CD4-positive, alpha-beta T cell treated with Interleukin-15 for 4 hours (primary cell): ENCODE results near the gene CHCHD6.

ENCODE experiments used
- DNase-seq: peaks from one replicate; pipeline ENCODE4 v3.0.0-alpha.2; 2020; ENCODE audit warnings: low spot score

CHCHD6 gene

DNA sequence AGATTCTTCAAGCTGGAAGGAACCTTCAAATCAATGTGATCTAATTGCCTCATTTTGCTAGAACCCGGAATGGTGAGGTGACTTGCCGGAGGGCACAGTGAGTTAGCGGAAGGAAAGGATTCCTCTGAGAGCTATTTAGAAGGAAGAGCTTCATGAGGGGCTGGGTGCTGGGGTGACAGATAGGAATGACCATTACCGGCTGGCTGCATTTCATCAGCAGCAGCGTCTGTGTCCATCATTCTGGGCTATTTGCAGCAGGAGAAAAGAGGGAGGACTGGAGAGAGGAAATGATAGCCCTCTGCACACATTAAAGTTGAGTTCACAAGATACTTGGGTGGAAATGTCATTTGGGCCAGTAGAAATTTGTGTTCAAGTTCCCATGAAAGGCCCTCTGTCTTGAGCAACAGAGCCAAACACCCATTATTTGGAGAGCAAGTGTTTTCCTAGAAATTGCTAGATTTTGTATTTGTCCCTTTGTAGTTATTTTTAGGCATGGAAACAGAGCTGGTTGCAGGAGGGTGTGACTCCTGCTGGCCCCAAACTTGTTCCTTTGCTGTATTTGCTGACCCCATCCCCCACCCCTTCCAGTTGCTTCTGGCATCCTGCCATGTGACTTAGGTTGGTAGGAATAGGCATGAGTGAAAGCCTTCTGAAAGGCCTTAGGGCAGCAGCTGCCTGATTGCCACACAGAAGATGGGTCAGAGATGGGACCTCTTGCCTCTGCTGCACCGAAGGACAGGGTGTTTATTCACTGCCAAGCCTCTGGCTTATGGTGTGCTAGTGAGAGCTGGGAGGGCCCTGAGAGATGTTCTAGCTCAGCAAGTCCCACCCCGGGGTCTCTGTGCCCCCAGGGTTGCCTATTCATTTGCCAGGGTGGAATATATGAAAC, 191.4 kb downstream of the CHCHD6 start:
- DNase-seq: no peak

DNA sequence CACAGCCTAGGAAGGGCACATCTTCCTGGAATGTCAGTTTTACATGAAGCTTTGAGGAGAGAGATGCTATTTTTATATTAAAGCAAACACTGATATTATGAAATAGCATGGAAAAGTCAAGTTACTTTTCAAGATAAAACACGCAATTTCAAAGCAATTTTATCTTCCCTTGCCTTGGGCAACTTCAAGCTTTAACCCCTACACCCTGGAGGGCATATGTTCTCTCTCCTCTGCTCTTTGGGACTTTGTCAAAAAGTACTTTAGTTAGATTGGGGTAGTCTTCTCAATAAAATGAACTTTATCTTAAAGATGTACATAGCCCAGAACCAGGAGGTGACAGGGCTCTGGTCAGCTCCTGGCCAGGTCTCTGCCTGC, 192.0 kb downstream of the CHCHD6 start:
- DNase-seq: no peak

DNA sequence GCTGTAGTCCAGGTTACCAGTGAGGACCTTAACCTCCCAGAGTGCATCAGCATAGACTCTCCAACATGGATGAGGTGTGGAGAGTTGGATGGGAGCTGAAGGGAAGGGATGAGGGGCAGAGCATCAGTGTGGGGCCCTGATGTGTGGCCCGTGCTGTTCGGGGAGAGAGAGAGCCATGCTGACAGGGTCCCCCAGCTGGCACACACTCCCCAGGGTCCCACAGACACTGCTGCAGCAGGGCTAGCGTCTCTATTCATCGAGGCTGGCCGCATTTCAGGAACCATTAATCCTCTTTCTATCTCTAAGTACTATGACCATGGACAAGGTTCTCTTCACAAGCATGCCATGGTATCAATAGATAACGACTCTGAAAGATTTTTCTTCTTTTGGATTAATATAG, 192.9 kb downstream of the CHCHD6 start:
- DNase-seq: no peak

DNA sequence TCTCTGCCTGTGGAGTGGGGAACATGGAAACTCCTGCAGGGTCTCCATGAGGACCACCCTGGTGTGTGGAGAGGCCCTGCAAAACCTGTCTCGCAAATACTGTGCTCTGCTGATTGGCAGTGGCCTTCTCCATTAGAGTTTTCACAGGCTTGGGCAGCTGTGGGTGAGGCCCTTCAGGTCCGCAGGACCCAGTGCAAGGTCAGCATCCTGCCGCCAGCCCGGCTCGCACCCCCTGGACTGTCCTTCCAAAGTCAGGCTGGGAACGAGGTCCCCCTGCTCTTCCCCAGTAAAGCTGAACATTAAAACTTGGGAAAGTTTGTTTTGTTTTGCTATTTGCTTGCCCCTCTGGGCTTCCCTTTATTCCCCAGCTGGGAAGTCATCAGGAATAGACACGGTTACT, 193.9 kb downstream of the CHCHD6 start:
- DNase-seq: no peak

DNA sequence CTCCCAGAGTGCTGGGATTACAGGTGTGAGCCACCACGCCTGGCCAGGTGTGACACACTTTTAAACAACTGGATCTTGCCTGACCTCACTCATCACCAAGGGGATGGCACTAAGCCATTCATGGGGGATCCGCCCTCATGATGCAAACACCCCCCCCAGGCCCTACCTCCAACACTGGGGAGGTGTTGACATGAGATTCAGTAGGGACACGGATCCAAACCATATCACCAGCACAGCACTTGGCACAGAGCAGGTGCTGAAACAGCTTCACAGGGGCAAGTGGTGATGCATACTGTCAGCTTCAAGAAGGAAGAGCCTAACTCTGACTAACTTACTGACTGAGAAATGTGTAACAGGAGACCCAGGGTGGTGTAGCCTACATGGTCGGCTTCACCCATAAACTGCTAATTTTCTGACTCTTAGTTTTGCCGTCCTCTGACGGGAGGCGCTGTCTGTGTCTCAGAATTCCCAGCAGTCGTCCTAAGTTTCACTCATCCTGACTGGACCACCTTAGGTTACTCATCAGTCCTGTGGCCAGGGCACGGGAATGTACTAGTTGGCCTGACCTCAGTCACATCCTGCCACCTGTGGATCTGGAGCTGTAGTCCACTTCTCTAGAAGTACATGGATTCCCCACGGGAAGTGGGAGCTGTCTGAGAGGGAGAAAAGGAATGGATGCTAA, 197.0 kb downstream of the CHCHD6 start:
- no peak for DNase-seq

DNA sequence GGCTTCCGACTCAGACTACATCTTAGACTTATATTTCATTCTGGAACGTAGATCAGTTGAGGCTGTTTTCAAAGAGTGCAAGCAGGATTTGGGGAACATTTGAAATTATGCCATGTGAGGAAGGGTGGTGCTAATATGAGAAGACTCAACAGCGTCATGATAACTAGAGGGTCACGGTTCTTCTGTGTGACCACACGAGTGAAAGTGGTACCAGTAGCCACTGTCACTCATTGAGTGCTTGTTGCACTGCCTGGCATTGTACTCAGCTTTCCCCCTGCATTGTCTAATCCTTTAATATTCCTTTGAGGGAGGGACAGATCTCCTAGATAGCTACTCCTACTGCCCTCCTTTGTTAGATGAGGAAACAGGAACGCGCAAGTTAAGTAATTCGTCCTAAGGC, 197.6 kb downstream of the CHCHD6 start:
- no peak for DNase-seq

DNA sequence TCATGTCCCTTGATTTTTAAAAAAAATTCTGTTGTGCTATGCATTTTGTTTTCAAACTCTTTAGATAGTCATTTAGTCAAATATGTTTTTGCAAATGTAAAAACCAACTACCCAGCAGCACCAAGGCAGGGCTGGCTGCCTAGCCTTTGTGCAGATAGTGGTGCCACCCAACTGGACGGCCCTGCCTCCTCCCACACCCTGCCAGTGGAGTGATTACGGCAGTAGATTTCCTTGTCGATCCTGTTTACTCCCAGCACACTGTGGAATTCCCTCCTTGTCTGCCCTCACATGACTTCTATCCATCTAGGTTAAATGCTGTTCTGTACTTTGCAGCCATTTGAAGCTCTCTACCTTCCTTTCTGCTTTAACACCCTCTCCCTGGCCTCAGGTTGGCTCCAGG, 199.5 kb downstream of the CHCHD6 start:
- no peak for DNase-seq

DNA sequence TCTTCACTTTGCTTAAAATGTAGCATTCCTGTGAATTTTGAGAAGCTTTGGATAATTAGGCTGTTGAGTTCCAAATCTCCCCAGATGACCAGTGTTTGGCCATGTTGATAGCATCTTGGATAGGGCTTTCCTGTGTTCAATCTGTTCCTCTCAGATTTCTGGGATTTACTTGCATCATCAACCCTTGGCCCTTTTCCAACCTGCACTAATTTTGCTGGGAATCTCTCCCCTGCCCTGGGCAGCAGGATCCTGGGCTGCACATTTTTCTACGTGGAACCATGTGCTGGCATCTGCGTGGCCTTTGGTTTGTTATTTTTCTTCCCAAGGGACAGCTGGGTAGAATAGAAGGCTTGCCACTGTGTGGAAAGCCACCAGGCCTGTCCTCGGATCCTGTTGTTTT, 203.5 kb downstream of the CHCHD6 start:
- no peak for DNase-seq

DNA sequence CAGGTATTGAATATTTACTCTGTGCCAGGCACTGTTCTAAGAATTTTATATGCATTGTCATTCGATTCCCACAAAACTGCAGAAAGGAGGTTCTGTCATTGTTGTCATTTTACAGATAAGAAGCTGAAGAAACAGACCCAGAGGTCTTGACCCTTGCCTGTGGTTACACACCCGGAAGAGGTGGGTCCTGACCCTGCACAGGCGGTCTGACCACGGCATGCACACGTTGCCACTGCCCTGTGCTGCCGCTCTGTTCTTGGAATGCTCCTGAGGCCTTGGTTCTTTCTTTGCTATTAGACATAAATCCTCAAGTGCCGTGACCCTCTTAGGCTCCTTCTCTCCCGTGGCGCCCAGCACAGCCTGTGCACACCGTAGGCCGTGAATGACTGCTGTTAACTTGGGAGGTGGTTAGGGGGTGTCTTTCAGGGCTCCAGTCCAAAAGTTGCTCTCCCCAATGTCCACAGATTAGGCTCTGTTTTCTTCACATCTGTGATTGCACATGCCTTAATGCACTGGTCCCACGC, 204.8 kb downstream of the CHCHD6 start:
- no peak for DNase-seq

DNA sequence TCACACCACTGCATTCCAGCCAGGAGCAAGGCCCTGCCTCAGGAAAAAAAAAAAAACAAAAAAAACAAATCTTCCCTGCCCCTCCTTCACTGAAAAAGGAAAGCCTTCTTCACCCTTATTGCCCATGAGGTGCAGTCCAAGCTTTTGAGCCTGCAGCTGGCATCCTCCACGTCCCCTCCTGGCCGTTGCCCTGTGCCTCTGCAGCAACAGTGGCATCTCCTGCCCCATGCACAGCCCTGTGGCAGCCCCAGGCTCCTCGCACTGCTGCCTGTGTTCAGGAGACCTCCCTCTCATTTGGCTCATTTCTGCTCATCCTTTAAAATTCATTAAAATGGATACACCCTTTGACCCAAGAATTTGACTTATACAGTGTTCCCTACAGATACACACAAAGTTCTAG, 206.2 kb downstream of the CHCHD6 start:
- DNase-seq: no peak

DNA sequence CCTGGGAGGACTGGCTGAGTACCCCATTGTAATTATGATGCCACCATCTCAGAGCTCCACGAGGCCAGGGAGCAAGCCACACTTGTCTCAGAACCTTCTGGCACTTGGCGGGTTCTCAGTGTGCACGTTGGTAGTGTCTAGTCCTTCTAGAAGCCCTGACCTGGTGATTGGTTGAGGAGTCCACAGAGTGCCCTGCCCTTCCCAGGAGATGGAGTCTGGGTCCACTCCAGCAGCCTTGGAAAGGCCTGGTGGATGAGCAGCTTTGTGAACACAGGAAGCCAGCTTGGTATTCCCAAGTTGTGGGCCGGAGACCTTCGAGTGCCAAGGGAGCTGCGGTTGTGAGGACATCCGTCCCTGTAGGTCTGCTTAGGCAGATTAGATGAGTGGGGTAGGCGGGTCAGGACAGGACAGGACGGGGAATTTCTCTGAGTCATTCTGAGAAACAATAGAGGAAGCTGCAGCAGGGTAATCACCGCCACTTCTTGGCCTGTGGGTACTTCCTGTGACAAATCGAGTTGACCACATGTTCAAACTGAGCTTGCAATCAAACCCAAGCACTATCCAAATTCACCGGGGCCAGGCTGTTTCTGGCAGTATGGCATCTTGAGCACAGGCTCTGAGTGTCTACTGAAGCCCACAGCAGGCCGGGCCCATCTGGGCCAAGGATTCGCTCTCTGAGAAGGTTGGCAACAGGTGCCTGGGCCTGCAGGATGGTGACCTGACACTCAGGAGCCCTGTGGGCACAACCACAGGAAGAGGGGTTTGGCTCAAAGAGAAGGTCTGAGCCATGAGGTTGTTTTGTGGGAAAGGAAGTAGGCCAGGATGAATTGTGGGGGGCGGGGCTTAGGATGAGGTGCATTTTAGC, 207.4 kb downstream of the CHCHD6 start:
- peak; percentile 79 for DNase-seq

DNA sequence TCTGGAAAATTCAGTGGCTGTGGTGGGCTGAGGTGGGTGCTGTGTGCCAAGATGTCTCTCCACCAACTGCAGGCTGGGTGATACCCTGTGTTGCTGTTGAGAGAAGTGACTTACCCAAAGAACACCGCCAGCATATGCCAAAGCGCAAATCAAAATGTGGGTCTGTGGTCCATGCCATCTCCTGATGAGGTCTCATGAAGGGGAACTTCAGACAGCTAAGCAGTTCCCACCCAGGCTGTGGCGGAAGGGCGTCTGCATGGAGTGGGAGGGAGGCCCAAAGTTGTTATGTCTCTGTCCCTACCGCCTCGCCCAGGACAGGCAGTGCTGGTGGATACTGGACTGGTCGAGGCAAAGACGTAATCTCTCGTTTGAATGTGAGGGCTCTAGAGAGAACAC, 208.0 kb downstream of the CHCHD6 start:
- DNase-seq: no peak

DNA sequence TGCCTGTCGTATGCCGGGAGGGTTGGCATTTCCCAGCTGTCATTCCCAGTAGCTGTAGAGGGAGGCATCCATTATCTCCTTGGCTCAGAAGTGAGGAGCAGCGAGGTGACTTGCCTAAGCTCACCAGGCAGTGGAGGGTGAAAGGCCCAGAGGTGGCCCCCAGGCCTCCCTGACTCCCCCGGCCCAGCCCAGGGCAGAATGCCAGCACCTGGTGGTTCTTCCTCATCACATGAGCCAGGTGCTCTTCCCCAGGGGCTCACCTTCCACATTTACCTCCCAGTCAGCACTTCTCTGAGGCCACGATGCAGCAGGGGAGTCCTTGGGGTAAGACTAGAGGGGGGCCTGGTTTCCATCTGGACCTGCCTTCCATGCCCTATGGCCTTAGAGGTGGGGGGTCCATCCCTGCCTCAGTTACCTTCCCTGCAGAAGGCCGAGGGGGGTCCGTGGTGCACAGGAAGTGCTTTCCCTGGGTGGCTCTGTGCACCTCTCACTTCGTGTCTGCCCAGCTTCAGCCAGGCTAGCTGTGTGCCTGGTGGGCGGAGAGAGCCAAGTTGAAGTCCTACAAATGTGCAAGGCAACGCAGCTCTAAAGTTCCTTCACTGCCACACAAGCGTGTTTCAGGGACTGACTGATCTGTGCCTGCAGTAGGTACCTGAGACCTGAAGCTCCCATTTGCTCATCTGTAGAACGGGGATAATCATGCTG, 208.6 kb downstream of the CHCHD6 start:
- no peak for DNase-seq

DNA sequence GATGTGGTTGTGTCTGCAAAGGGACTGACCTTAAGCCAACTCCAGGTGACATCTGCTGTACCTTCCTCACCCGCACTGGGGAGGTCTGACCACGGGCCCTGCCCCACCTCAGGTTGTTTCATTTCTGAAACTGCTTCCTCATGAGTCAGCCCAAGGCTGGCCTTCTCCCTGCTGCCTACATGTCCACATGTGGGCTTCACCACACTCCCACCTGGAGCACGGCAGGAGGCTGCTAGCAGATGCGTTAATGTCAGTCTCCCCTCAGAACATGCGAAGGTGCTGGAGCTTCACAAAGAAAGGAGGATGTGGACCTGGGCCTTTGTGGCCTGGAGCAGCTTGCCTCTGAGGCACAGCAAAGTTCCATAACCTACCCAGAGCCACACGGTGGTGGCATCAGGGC, 209.5 kb downstream of the CHCHD6 start:
- DNase-seq: no peak

DNA sequence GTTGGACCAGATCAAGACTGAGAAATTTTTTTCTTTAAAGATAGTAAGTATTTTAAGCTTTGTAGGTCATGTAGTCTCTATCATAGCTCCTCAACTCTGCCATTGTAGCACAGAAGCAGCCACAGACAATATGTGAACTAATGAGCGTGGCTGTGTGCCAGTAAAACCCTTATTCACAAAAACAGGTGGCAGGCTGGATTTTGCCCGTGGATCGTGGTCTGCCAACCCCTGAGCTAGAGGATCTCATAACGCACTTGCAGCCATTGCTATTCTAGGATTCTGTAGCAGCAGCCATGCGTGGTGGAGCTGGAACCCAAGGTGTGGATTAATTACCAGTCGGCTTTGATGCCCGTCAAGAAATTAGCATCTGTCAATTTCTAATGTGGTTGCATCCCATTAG, 210.2 kb downstream of the CHCHD6 start:
- no peak for DNase-seq

DNA sequence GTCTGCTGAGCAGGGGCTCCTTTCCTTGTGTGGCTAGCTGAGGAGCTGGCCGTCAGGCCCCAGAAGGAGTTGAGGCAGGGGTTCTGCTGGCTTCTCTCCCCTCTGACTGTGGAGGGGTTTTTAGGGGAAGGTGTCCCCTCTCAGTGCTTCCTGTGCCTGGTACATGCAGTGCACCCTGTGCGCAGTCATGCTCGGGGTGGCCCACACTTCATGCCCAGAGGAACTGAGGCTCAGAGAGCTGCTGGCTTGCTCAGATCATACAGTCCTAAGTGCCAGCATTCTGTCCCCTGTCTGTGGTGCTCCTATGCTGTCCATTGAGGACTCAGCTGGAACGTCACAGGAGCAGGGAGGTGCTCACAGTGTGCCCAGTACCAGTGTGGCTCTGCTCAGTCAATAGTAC, 211.0 kb downstream of the CHCHD6 start:
- no peak for DNase-seq

DNA sequence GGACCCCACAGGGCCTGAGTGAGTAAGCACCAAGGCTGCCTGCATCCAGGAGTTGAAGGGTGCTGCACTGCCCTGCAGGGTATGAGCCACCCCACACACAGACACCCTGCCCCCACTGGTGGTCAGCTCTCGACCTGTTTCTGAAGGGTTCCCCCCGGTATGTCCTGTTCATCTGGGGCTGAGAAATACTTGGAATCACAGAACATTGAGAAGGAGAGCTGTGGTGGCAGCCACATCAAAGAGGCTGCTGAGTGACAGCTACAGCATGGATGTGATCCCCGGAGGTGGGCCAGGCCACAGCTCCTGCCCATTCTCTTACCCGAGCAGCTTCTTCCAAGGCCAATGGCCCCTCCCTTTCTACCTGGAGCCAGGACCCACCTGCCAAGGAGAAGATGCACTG, 212.5 kb downstream of the CHCHD6 start:
- DNase-seq: no peak

DNA sequence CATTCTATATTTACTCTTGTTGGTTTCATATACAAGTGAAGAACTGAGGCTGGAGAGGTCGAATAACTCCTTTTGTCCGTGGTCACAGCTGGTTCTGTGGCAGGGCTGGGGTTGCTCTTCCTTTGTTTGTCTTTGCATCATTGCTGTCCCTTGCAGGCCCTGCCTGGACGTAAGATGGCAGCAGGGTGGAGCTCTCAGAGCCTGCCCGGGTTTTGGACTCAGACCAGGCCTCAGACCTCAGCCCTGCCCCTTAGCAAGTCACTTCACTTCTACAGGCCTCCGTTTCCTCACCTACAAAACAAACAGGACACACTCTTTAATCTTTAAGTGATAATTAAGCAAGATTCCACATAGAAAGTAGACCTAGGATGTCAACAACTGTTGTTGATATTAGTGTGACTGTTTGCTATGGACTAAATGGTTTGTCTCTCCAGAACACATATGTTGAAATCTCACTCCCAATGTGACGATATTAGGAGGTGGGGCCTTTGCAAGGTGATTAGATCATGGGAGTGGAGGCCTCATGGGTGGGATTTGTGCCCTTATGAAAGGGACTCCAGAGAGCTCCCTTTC, 213.3 kb downstream of the CHCHD6 start:
- no peak for DNase-seq

DNA sequence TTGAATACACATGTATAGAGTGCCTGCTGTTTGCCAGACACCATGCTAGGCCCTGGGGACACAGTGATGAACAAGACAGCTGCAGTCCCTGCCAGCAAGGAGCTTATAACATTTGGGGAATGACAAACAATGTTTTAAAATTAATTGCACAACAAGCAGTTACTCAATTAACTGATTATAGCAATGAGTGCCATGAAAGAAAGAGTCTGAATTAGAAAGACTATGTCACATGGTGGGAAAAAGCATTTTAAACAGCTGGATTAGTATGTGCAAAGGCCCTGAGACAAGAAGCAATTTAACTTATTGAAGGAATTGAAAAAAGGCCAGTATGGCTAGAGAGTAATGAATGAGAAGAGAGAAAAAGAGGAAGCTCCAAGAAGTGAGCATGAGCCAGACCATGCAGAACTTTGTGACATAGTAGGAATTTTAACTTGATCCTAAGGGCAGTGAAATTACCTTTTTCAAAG, 214.3 kb downstream of the CHCHD6 start:
- DNase-seq: no peak

DNA sequence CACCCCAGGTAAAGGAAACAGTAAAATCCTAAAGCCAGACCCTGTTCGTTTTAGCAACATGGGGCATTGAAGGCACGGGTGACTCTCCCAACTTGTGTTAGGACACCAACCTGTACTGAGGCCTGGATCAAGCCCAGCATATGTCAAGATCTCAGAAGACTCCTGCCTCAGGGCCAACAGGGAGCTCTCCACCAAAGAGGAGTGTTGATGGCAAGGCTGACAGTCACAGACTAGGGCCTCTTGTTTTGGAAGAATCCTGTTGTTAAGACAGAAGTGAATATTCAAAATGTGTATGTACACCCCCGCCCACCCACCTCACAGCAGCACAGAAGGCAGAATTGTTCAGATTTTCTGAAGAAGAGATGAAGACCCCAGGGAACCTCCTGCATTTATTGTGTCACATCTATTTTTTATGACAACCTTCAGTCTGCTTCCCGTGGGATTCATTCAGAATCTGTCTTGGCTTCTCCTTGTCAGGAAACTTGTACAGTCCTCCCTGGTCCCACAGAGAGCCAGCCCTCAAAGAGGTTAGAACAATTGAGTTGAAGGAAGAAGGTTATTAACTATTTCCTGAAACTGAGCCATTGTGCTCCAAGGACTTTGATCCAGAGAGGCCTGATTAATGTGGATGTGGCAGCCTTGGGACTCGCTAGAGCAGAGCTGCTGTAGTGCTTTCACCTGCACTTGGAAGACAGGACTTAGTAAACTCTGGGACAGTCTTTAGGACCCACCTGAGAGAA, 217.2 kb downstream of the CHCHD6 start:
- no peak for DNase-seq

DNA sequence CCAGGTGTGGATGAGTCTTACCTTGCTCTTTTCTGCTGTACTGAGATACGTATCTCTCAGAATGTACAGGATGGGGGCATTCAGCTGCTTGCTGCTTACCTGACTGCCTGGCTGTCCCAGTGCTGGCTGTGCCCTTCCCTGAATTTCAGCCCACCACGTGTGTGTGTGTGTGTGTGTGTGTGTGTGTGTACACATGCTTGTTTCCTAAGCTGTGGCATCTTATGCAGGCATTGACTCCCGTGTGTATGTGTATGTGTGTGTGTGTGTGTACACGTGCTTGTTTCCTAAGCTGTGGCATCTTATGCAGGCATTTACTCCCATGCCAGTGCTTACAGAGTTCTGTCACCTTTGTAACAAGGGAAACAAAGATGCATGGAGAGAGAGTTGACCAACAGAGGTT, 218.4 kb downstream of the CHCHD6 start:
- DNase-seq: no peak
